DOHH2 (cell line): Measurements from ENCODE around the gene ING4.

Experiments
- H3F3A ChIP-seq: fragments of 200-600 bp; sonication (generic), shearing (Covaris generic); 2 replicates; pipeline ENCODE4 v1.6.0; 2016; ENCODE audit warnings: antibody characterized with exemption, mild to moderate bottlenecking; ENCODE audit not compliant: control insufficient read depth, insufficient read depth
- H3K27ac ChIP-seq: fragments of 200-600 bp; sonication (generic); 2 replicates; pipeline ENCODE4 v1.5.1; 2014; ENCODE audit warnings: low read depth, mild to moderate bottlenecking, low read length, moderate library complexity
- H3K27me3 ChIP-seq: fragments of 200-600 bp; sonication (generic); 2 replicates; pipeline ENCODE4 v1.6.1; 2014; ENCODE audit warnings: mild to moderate bottlenecking, low read length, mixed read lengths; ENCODE audit not compliant: control insufficient read depth
- H3K36me3 ChIP-seq: fragments of 200-600 bp; sonication (generic); 2 replicates; pipeline ENCODE4 v1.6.1; 2014; ENCODE audit warnings: mild to moderate bottlenecking, low read length, moderate library complexity, mixed read lengths; ENCODE audit not compliant: control insufficient read depth
- H3K4me1 ChIP-seq: fragments of 200-600 bp; sonication (generic); 2 replicates; pipeline ENCODE4 v1.6.1; 2014; ENCODE audit warnings: mild to moderate bottlenecking, low read length, mixed read lengths; ENCODE audit not compliant: control insufficient read depth
- H3K4me2 ChIP-seq: fragments of 200-600 bp; sonication (generic); 2 replicates; pipeline ENCODE4 v1.6.0; 2014; ENCODE audit warnings: mild to moderate bottlenecking, low read length, moderate library complexity
- H3K4me3 ChIP-seq: fragments of 200-600 bp; sonication (generic); 2 replicates; pipeline ENCODE4 v1.5.1; 2014; ENCODE audit warnings: mild to moderate bottlenecking, low read length, mixed read lengths
- H3K79me2 ChIP-seq: fragments of 200-600 bp; sonication (generic); 2 replicates; pipeline ENCODE4 v1.6.1; 2014; ENCODE audit warnings: mild to moderate bottlenecking, low read length, mixed read lengths; ENCODE audit not compliant: control insufficient read depth
- H3K9me2 ChIP-seq: fragments of 200-600 bp; sonication (generic); replicated peaks from 2 replicates; pipeline ENCODE4 v1.6.1; 2014; ENCODE audit warnings: mild to moderate bottlenecking, low read length, mixed read lengths; ENCODE audit not compliant: control insufficient read depth
- H3K9me3 ChIP-seq: fragments of 200-600 bp; sonication (generic); 2 replicates; pipeline ENCODE4 v1.6.1; 2014; ENCODE audit warnings: antibody characterized with exemption, low read length, mixed read lengths; ENCODE audit not compliant: control insufficient read depth, insufficient read depth
- H4K20me1 ChIP-seq: fragments of 200-600 bp; sonication (generic); 2 replicates; pipeline ENCODE4 v1.6.0; 2014; ENCODE audit warnings: low read depth, mild to moderate bottlenecking, antibody characterized with exemption, low read length, moderate library complexity; ENCODE audit not compliant: control insufficient read depth, insufficient read depth
- EZH2phosphoT487 ChIP-seq: fragments of 200-600 bp; sonication (generic); IDR thresholded peaks from 2 replicates; pipeline ENCODE4 v1.6.1; 2017; ENCODE audit warnings: borderline replicate concordance, mild to moderate bottlenecking, antibody characterized with exemption, low read length, moderate library complexity, mixed read lengths
- TF ChIP-seq, protein P1 (sequence below): fragments of 200-600 bp; sonication (generic); IDR thresholded peaks from one replicate; pipeline ENCODE4 v1.5.1; 2014; ENCODE audit warnings: antibody characterized with exemption, mild to moderate bottlenecking, low read depth, low read length; ENCODE audit not compliant: poor library complexity, severe bottlenecking

ING4 gene

GRCh38 chr12:6639151-6639801, 23.6 kb downstream of the ING4 start:
- TF ChIP-seq, protein P1, sequence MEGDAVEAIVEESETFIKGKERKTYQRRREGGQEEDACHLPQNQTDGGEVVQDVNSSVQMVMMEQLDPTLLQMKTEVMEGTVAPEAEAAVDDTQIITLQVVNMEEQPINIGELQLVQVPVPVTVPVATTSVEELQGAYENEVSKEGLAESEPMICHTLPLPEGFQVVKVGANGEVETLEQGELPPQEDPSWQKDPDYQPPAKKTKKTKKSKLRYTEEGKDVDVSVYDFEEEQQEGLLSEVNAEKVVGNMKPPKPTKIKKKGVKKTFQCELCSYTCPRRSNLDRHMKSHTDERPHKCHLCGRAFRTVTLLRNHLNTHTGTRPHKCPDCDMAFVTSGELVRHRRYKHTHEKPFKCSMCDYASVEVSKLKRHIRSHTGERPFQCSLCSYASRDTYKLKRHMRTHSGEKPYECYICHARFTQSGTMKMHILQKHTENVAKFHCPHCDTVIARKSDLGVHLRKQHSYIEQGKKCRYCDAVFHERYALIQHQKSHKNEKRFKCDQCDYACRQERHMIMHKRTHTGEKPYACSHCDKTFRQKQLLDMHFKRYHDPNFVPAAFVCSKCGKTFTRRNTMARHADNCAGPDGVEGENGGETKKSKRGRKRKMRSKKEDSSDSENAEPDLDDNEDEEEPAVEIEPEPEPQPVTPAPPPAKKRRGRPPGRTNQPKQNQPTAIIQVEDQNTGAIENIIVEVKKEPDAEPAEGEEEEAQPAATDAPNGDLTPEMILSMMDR, result no peak
- no peak for TF ChIP-seq EZH2phosphoT487
- Histone ChIP-seq H3K9me2 (no peaks in the 10 kb centered on the region), H3K79me2 (peaks cover 19% of the 10 kb centered on the region), H3K27ac (peak overlapping the region; percentile 67; the same call in 1 of the 2 replicates), H3K4me1 (peaks cover 78% of the 10 kb centered on the region), H3F3A (peaks cover 14% of the 10 kb centered on the region), H3K27me3 (no peaks in the 10 kb centered on the region), H3K4me3 (no peak overlapping the region), H3K36me3 (peaks cover 4% of the 10 kb centered on the region), H3K9me3 (no peaks in the 10 kb centered on the region), H4K20me1 (no peaks in the 10 kb centered on the region), H3K4me2 (peak overlapping the region; percentile 74)

- peaks cover 79% of the 10 kb centered on the region for H3K4me1 ChIP-seq
- H3F3A ChIP-seq, result peaks cover 7% of the 10 kb centered on the region; the same call in 1 of the 2 replicates
- peak overlapping the region; percentile 47 for H3K4me3 ChIP-seq
- H4K20me1 ChIP-seq, result no peaks in the 10 kb centered on the region
- H3K9me3 ChIP-seq, result no peaks in the 10 kb centered on the region
- H3K27ac ChIP-seq, result peak overlapping the region; percentile 67
- TF ChIP-seq, protein P1, result no peak
- TF ChIP-seq EZH2phosphoT487, result no peak
- no peaks in the 10 kb centered on the region for H3K9me2 ChIP-seq
- peaks cover 3% of the 10 kb centered on the region for H3K36me3 ChIP-seq
- H3K4me2 ChIP-seq, result peak overlapping the region; percentile 74
- peaks cover 28% of the 10 kb centered on the region for H3K79me2 ChIP-seq
- no peaks in the 10 kb centered on the region for H3K27me3 ChIP-seq
Observed at GRCh38 chr12:6638305-6638704, 24.6 kb downstream of the ING4 start.

DNA sequence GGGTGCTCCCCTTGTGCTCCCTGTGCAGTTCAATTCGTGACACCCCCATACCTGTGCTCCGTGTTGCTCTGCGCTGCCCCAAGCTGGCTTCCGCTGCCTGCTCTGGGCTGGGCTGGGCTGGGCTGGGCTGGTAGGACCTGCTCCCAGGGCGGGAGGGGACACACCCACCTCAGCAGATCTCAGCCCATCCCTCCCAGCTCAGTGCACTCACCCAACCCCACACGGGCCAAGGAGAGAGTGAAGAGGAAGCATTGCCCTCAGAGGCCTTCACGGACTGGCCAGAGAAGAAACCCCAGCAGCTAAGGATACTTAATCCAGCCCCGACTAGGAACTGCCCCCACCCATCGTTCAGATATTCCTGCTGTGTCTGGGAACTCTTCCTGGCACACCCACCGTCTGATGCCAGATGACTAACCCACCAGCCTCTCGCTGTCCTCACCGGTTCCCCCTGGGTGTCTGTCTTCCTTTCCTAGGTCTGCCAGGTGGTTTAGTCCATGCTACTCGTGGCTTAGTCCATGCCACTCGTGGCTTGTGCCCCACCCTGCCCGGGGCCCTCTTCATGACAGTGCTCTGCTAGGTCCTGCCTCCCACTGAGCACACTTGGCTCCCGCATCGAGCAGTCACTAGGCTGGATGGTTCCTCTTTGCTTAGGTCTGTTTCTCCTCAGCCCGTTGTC, 26.9 kb downstream of the ING4 start, which contains the start of gene LPAR5:
Gene LPAR5, minus strand, starts transcription at position 104 of the 676 bp plus-strand sequence. CDS start 14,711 bp downstream, outside the sequence.
- Histone ChIP-seq H3K4me1 (peaks cover 86% of the 10 kb centered on the region), H3K36me3 (peaks cover 13% of the 10 kb centered on the region), H3K4me3 (peak within 1 kb of the TSS; percentile 76), H3K79me2 (peaks cover 44% of the 10 kb centered on the region), H3K27me3 (no peaks in the 10 kb centered on the region), H3K9me3 (no peaks in the 10 kb centered on the region), H3F3A (peaks cover 11% of the 10 kb centered on the region), H3K4me2 (peak within 1 kb of the TSS; percentile 98), H4K20me1 (no peaks in the 10 kb centered on the region), H3K9me2 (no peaks in the 10 kb centered on the region), H3K27ac (peak within 1 kb of the TSS; percentile 95)
- TF ChIP-seq, protein P1, result no peak
- TF ChIP-seq EZH2phosphoT487, result no peak
